Measurements from ENCODE around the gene TTI1. TPM values are rescaled to one million over a fixed set of nuclear protein-coding genes. Genes with fewer than 3 reads are reported as not detected.
A peak's percentile ranks its signal among the peaks of the same experiment; 100 is the strongest.

Gene TTI1
- total and polyA plus RNA-seq, 2 of the 13 experiments (the other 11 are each of a cell fraction or from before 2014, with no cell fraction given): 22.9 to 39.8 TPM

GRCh38 chr20:37944456-37944981 lies 88.7 kb downstream of the TTI1 start:
- Histone ChIP-seq H2AFZ (ENCODE audit: low read length) (no peak overlapping the region), H4K20me1 (ENCODE audit: insufficient read depth, low read length) (no peaks in the 10 kb centered on the region), H3K27me3 (ENCODE audit: control insufficient read depth in 1 of 2, insufficient read depth in 2 of 2, low read length in 2 of 2) (peaks cover 8% of the 10 kb centered on the region in 2 experiments; a peak in 2 of 5 replicates), H3K9ac (ENCODE audit: insufficient read depth, low read depth, low read length) (no peak overlapping the region), H3K4me3 (replicated peaks in 1 of 3; ENCODE audit: insufficient read depth in 1 of 3, low read depth in 2 of 3, low read length in 3 of 3) (no peak overlapping the region), H3K79me2 (ENCODE audit: insufficient read depth, low read length) (no peaks in the 10 kb centered on the region), H3K36me3 (replicated peaks in 1 of 2; ENCODE audit: control insufficient read depth in 1 of 2, insufficient read depth in 2 of 2, low read length in 2 of 2) (no peaks in the 10 kb centered on the region), H3K27ac (ENCODE audit: extremely low read length, insufficient read depth, low read length) (no peak overlapping the region), H3K4me2 (ENCODE audit: low read depth, low read length) (no peak overlapping the region), H3K9me3 (ENCODE audit: low read length) (no peaks in the 10 kb centered on the region), H3K4me1 (ENCODE audit: insufficient read depth, low read length) (peaks cover 16% of the 10 kb centered on the region)
- ATAC-seq (no peak), FAIRE-seq (no peak), DNase-seq (ENCODE audit: low spot score) (no peak)
- ChIA-PET POLR2A (no interaction called here), CTCF (ENCODE audit: low intra/inter-chr PET ratio, low total read pairs) (no interaction called here)
- in situ Hi-C loops (cut with HindIII; ENCODE audit: extremely low pct_ligation_motif_present, low pct_unique_long_range_greater_than_20kb) (no loop called here), intact Hi-C loops (cut with micrococcal nuclease; ENCODE audit: unreplicated experiment) (loop anchor here (5.0 kb wide), 1 partner anchor 278 kb away; no protein-coding TSS in a partner anchor)
- TF ChIP-seq, protein P1, sequence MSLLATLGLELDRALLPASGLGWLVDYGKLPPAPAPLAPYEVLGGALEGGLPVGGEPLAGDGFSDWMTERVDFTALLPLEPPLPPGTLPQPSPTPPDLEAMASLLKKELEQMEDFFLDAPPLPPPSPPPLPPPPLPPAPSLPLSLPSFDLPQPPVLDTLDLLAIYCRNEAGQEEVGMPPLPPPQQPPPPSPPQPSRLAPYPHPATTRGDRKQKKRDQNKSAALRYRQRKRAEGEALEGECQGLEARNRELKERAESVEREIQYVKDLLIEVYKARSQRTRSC (CRISPR knock-in tag; IDR thresholded peaks at IDR 0.05; ENCODE audit: low read depth): no peak
- TF ChIP-seq HNRNPLL (IDR thresholded peaks at IDR 0.05; ENCODE audit: low read depth, low read length, poor library complexity, severe bottlenecking): peak; percentile 9
- TF ChIP-seq, protein P2, sequence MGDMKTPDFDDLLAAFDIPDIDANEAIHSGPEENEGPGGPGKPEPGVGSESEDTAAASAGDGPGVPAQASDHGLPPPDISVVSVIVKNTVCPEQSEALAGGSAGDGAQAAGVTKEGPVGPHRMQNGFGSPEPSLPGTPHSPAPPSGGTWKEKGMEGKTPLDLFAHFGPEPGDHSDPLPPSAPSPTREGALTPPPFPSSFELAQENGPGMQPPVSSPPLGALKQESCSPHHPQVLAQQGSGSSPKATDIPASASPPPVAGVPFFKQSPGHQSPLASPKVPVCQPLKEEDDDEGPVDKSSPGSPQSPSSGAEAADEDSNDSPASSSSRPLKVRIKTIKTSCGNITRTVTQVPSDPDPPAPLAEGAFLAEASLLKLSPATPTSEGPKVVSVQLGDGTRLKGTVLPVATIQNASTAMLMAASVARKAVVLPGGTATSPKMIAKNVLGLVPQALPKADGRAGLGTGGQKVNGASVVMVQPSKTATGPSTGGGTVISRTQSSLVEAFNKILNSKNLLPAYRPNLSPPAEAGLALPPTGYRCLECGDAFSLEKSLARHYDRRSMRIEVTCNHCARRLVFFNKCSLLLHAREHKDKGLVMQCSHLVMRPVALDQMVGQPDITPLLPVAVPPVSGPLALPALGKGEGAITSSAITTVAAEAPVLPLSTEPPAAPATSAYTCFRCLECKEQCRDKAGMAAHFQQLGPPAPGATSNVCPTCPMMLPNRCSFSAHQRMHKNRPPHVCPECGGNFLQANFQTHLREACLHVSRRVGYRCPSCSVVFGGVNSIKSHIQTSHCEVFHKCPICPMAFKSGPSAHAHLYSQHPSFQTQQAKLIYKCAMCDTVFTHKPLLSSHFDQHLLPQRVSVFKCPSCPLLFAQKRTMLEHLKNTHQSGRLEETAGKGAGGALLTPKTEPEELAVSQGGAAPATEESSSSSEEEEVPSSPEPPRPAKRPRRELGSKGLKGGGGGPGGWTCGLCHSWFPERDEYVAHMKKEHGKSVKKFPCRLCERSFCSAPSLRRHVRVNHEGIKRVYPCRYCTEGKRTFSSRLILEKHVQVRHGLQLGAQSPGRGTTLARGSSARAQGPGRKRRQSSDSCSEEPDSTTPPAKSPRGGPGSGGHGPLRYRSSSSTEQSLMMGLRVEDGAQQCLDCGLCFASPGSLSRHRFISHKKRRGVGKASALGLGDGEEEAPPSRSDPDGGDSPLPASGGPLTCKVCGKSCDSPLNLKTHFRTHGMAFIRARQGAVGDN (CRISPR knock-in tag; IDR thresholded peaks at IDR 0.05): 0 out of 2 replicates have a peak, but pooled peaks have one; percentile 9
- no TSS peak for BruUV-seq (replicated peaks)
- WGBS (ENCODE audit: low lambda C conversion rate): 28% methylated on average over 3 of the region's 11 CpGs

Data from HepG2 (cell line).